K562 (cell line): ENCODE measurements around the gene YIF1A. TPM values are rescaled to one million over a fixed set of nuclear protein-coding genes. Genes with fewer than 3 reads are reported as not detected.

Experiments used
- ATF2 ChIP-seq: sonication (generic); formaldehyde crosslinking; IDR thresholded peaks from 2 replicates; pipeline ENCODE4 v1.8.1; 2022; ENCODE audit warnings: missing genetic modification reagents
- CHD7 ChIP-seq: fragments of 200-600 bp; sonication (generic); IDR thresholded peaks from one replicate; pipeline ENCODE4 v1.6.1; 2012; ENCODE audit warnings: mild to moderate bottlenecking, low read depth, low read length, inconsistent platforms
- FOXP1 ChIP-seq: sonication (generic); formaldehyde crosslinking; IDR thresholded peaks from 2 replicates; pipeline ENCODE4 v1.8.0; 2022; ENCODE audit warnings: mild to moderate bottlenecking, missing genetic modification reagents
- NEUROD1 ChIP-seq: fragments of 150-350 bp; IDR thresholded peaks from 2 replicates; pipeline ENCODE4 v1.6.1; 2014; ENCODE audit warnings: borderline replicate concordance, low read length, low read depth; ENCODE audit not compliant: partially characterized antibody
- SP1 ChIP-seq: sonication (generic); formaldehyde crosslinking; IDR thresholded peaks from 2 replicates; pipeline ENCODE4 v1.8.1; 2022; ENCODE audit warnings: mild to moderate bottlenecking, missing genetic modification reagents
- ZNF395 ChIP-seq: fragments of 200-800 bp; sonication (Bioruptor generic); IDR thresholded peaks from 2 replicates; pipeline ENCODE4 v1.6.1; 2017; ENCODE audit warnings: missing genetic modification characterization, missing compliant biosample characterization
- polyA plus RNA-seq, 8 experiments: library from polyadenylated mRNA; depleted of rRNA in 4 of 8; stranded (reverse) in 5 of 8; unstranded in 3 of 8; fragments of >200 nt; fragmentation: Nextera tagmentation in 2 of 8; fragmentation: Illumina TruSeq in 1 of 8; extraction: Ambion mirVana in 2 of 8; extraction: Trizol in 1 of 8; gene quantifications; 2 replicates each; pipeline versions ENCODE4 v1.2.1 to v1.2.3, GENCODE V29; 2011 to 2014; ENCODE audit warnings: inconsistent platforms in 1 of 8, missing spikeins in 1 of 8
- total RNA-seq, 7 experiments: library from RNA; depleted of rRNA in 6 of 7; stranded (reverse); fragments of >200 nt in 6 of 7; fragmentation: Illumina TruSeq in 2 of 7; extraction: Trizol in 2 of 7; gene quantifications; 2 replicates each; pipeline versions ENCODE4 v1.2.1 to v1.2.3, GENCODE V29; 2011 to 2021; ENCODE audit warnings: low replicate concordance in 1 of 7

Gene YIF1A
- total and polyA plus RNA-seq, 9 of the 15 experiments (the other 6 are each of a cell fraction or from before 2014, with no cell fraction given) = 8.6 to 121 (median 77.2) TPM

- TF ChIP-seq ATF2 (CRISPR knock-in tag) = peak; percentile 94
- TF ChIP-seq CHD7 = no peak
- TF ChIP-seq FOXP1 (CRISPR knock-in tag) = no peak
- TF ChIP-seq SP1 = peak; percentile 78
- peak; percentile 97 for TF ChIP-seq NEUROD1
- peak; percentile 61; the same call in 1 of the 2 replicates for TF ChIP-seq ZNF395 (CRISPR knock-in tag)
Measured at GRCh38 chr11:66288671-66289547, at the start of gene YIF1A (continued).
